ENCODE results near the gene AXIN1. TPM values are rescaled to one million over a fixed set of nuclear protein-coding genes. Genes with fewer than 3 reads are reported as not detected.

Gene AXIN1
- total and polyA plus RNA-seq, 2 of the 8 experiments (the other 6 are each of a cell fraction or from before 2014, with no cell fraction given), result 12.5 to 41.9 TPM

DNA sequence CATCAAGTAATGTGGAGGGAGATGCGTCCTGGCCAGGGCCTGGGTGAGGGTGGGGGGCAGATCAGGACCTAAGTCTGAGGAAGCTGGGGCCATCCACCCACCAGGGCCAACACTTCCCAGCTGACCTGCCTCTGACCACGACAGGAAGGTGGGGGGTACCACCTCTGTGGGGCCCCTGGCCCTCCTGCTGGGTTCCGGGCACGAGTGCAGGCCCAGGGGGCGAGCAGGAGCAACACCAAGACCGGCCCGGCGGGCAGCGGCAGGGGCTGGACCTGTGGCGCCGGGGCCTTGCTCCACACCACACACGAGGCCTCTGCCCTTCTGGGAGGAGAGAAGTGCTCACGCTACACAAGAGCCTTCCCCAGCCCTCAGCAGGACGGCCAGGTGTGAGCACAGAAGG, 56.2 kb downstream of the AXIN1 start:
- no peak overlapping the region for H2BK12ac ChIP-seq (ENCODE audit: low read depth, low read length)
- H2BK15ac ChIP-seq (ENCODE audit: low read length), result no peak overlapping the region
- H3K9ac ChIP-seq (replicated peaks in 1 of 4; ENCODE audit: extremely low read depth in 1 of 4, low read depth in 3 of 4, low read length in 3 of 4), result no peak overlapping the region
- H2BK120ac ChIP-seq (replicated peaks; ENCODE audit: low read depth, low read length), result no peak overlapping the region
- no peak overlapping the region for H2AK5ac ChIP-seq (ENCODE audit: low read depth, low read length)
- 96% methylated on average over 14 of the region's 14 CpGs; no CpG with 5 or more reads in 1 of the 2 experiments for WGBS, 2 experiments (ENCODE audit: extremely low coverage in 1 of 2, insufficient coverage in 1 of 2, insufficient read length in 1 of 2, insufficient replicate concordance in 2 of 2, low coverage in 1 of 2, low lambda C conversion rate in 2 of 2, missing lambda C conversion rate in 1 of 2)
- no peak overlapping the region for H3K56ac ChIP-seq (replicated peaks; ENCODE audit: insufficient read length, low read depth, low read length)
- FAIRE-seq (no peak), DNase-seq (ENCODE audit: low read depth in 1 of 2, low spot score in 2 of 2) (no peak)
- no peaks in the 10 kb centered on the region for H3K79me1 ChIP-seq (ENCODE audit: low read depth, low read length)
- ChIA-PET CTCF (ENCODE audit: partially characterized antibody) (interaction anchor here (0.6 to 1.2 kb wide), 4 partner anchors 10 to 230 kb away, joined by 3 to 4 read pairs (median 3); no protein-coding TSS in a partner anchor), POLR2A (ENCODE audit: partially characterized antibody) (no interaction called here)
- H3K27ac ChIP-seq (ENCODE audit: low read depth, low read length), result no peak overlapping the region
- no peak overlapping the region for H3K4me3 ChIP-seq (ENCODE audit: extremely low read depth in 1 of 4, insufficient read depth in 2 of 4, low read depth in 3 of 4, low read length in 4 of 4)
- no peaks in the 10 kb centered on the region for H3K9me3 ChIP-seq (ENCODE audit: insufficient read depth in 2 of 2, low read depth in 1 of 2, low read length in 1 of 2)
- H3K36me3 ChIP-seq (ENCODE audit: control insufficient read depth in 2 of 4, insufficient read depth in 4 of 4, low read length in 3 of 4), result peaks cover 0 to 22% (median 2%) of the 10 kb centered on the region in 4 experiments; a peak in 4 of 8 replicates
- no peak overlapping the region for H2BK5ac ChIP-seq (ENCODE audit: low read depth, low read length)
- no peaks in the 10 kb centered on the region for H3K23me2 ChIP-seq (ENCODE audit: low read depth, low read length)
- H3K4me2 ChIP-seq (ENCODE audit: insufficient read depth in 1 of 2, low read depth in 2 of 2, low read length in 2 of 2), result no peak overlapping the region
- no peaks in the 10 kb centered on the region for H3K79me2 ChIP-seq (ENCODE audit: control insufficient read depth in 1 of 2, insufficient read depth in 2 of 2, low read length in 2 of 2)
- H3K18ac ChIP-seq (ENCODE audit: extremely low read depth, low read length), result no peak overlapping the region
- no peak overlapping the region for H4K91ac ChIP-seq (replicated peaks; ENCODE audit: insufficient read length, low read length)
- no peak overlapping the region; the same call in 1 of the 2 replicates for H4K8ac ChIP-seq (ENCODE audit: extremely low read depth, insufficient read depth, low read length)
- H4K20me1 ChIP-seq (replicated peaks in 1 of 2; ENCODE audit: control insufficient read depth in 1 of 2, insufficient read depth in 2 of 2, low read length in 2 of 2), result peaks cover 0 to 4% of the 10 kb centered on the region in 2 experiments
- no peak overlapping the region for H4K5ac ChIP-seq (ENCODE audit: insufficient read length, low read depth, low read length)
- H2AFZ ChIP-seq (ENCODE audit: low read length), result no peak overlapping the region
- no peak overlapping the region for H3K4ac ChIP-seq (replicated peaks; ENCODE audit: insufficient read length, low read depth, low read length)
- no peak overlapping the region for H3K14ac ChIP-seq (ENCODE audit: insufficient read length)
- TF ChIP-seq HDAC2 (IDR thresholded peaks at IDR 0.05; ENCODE audit: borderline replicate concordance in 1 of 2, low read depth in 2 of 2, low read length in 2 of 2), result no peak
- TF ChIP-seq, protein P1, sequence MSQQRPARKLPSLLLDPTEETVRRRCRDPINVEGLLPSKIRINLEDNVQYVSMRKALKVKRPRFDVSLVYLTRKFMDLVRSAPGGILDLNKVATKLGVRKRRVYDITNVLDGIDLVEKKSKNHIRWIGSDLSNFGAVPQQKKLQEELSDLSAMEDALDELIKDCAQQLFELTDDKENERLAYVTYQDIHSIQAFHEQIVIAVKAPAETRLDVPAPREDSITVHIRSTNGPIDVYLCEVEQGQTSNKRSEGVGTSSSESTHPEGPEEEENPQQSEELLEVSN (IDR thresholded peaks at IDR 0.05), result no peak
- TF ChIP-seq TAF1 (IDR thresholded peaks at IDR 0.05; ENCODE audit: low read depth, low read length), result no peak
- no peaks in the 10 kb centered on the region for H3K4me1 ChIP-seq (replicated peaks in 1 of 4; ENCODE audit: control insufficient read depth in 3 of 4, insufficient read depth in 4 of 4, low read length in 3 of 4)
- H2BK20ac ChIP-seq (ENCODE audit: low read length), result no peak overlapping the region
- H3K27me3 ChIP-seq (replicated peaks in 1 of 4; ENCODE audit: control insufficient read depth in 3 of 4, extremely low read depth in 1 of 4, insufficient read depth in 3 of 4, low read length in 3 of 4), result no peaks in the 10 kb centered on the region
- H3K23ac ChIP-seq (ENCODE audit: insufficient read length), result no peak overlapping the region
